ENCODE data around the gene ACADVL. TPM values are rescaled to one million over a fixed set of nuclear protein-coding genes. Genes with fewer than 3 reads are reported as not detected.

The ACADVL gene
- total and polyA plus RNA-seq, 2 of the 4 experiments (the other 2 are of a cell fraction) = 139 to 752 TPM

GRCh38 chr17:7261379-7262191 lies 41.8 kb downstream of the ACADVL start:
- in situ Hi-C loops (cut with MboI; ENCODE audit: low sequenced_read_pairs) (no loop called here), intact Hi-C loops (cut with micrococcal nuclease) (no loop called here), dilution Hi-C loops (cut with HindIII; ENCODE audit: low sequenced_read_pairs, unreplicated experiment) (no loop called here)
- Histone ChIP-seq H3K9me3 (ENCODE audit: control insufficient read depth, insufficient read depth, low read length) (no peaks in the 10 kb centered on the region), H3K4me3 (ENCODE audit: insufficient read depth, low read depth, low read length) (peak overlapping the region; percentile 37), H3K4me2 (ENCODE audit: low read depth, low read length) (peak overlapping the region; percentile 82), H2BK5ac (ENCODE audit: low read depth, low read length, poor library complexity, severe bottlenecking) (no peak overlapping the region), H3K9me1 (ENCODE audit: insufficient read depth, low read length) (peaks cover 10% of the 10 kb centered on the region), H3K27ac (ENCODE audit: insufficient read depth, low read length) (no peak overlapping the region), H3K9ac (ENCODE audit: low read depth, low read length) (no peak overlapping the region), H4K91ac (ENCODE audit: insufficient read depth, low read depth, low read length) (peak overlapping the region; percentile 37; the same call in 1 of the 2 replicates), H3K4me1 (ENCODE audit: control insufficient read depth, insufficient read depth, low read length) (peaks cover 9% of the 10 kb centered on the region), H3K4ac (ENCODE audit: low read depth, low read length) (peak overlapping the region; percentile 68), H2BK20ac (ENCODE audit: low read depth, low read length) (no peak overlapping the region), H4K8ac (ENCODE audit: low read depth in 2 of 2, low read length in 2 of 2) (peak overlapping the region; percentile 77 to 80; a peak in 3 of 4 replicates), H3K18ac (ENCODE audit: low read depth, low read length) (no peak overlapping the region), H3K27me3 (ENCODE audit: control insufficient read depth, insufficient read depth, low read length) (peaks cover 13% of the 10 kb centered on the region; the same call in 1 of the 2 replicates), H2BK120ac (ENCODE audit: low read depth, low read length) (peak overlapping the region; percentile 64), H3K23ac (ENCODE audit: low read depth, low read length) (no peak overlapping the region), H2AK5ac (ENCODE audit: low read depth, low read length) (peak overlapping the region; percentile 81), H2AFZ (replicated peaks; ENCODE audit: low read length, poor library complexity) (peak overlapping the region; percentile 87), H2BK15ac (ENCODE audit: low read depth, low read length) (no peak overlapping the region), H3K14ac (replicated peaks; ENCODE audit: low read depth, low read length) (no peak overlapping the region), H4K20me1 (ENCODE audit: insufficient read depth, low read length) (no peaks in the 10 kb centered on the region), H3K56ac (ENCODE audit: extremely low read depth, insufficient read depth, low read length) (no peak overlapping the region), H4K5ac (ENCODE audit: low read depth, low read length) (peak overlapping the region; percentile 84), H2AK9ac (replicated peaks; ENCODE audit: low read depth, low read length, poor library complexity) (peak overlapping the region; percentile 66), H3K79me1 (ENCODE audit: low read depth in 1 of 2, low read length in 2 of 2) (peaks cover 0 to 2% of the 10 kb centered on the region in 2 experiments; a peak in 1 of 4 replicates), H3K36me3 (ENCODE audit: control insufficient read depth, insufficient read depth, low read length) (peaks cover 23% of the 10 kb centered on the region)
- CTCF ChIA-PET = no interaction called here
- DNase-seq (no peak), ATAC-seq (ENCODE audit: low read depth) (peak; percentile 21)
- WGBS, 2 experiments (ENCODE audit: extremely low coverage in 2 of 2, insufficient read length in 1 of 2) = 35% methylated on average over 28 of the region's 71 CpGs; no CpG with 5 or more reads in 1 of the 2 experiments
- POLR2A ChIA-PET (ENCODE audit: unreplicated experiment) = no interaction called here
- TF ChIP-seq MAZ (IDR thresholded peaks at IDR 0.05; ENCODE audit: borderline replicate concordance, low read depth, low read length) (no peak), RFX5 (IDR thresholded peaks at IDR 0.05; ENCODE audit: low read depth, low read length) (no peak), NFE2L2 (IDR thresholded peaks at IDR 0.05; ENCODE audit: low read depth, low read length) (no peak), SMC3 (IDR thresholded peaks at IDR 0.05; ENCODE audit: low read depth, low read length) (no peak), FOS (IDR thresholded peaks at IDR 0.05; ENCODE audit: low read depth, low read length) (no peak), BHLHE40 (IDR thresholded peaks at IDR 0.05; ENCODE audit: low read depth, low read length) (no peak), POLR2A (IDR thresholded peaks at IDR 0.05; ENCODE audit: low read depth, low read length) (no peak), RAD21 (IDR thresholded peaks at IDR 0.05; ENCODE audit: low read length) (no peak), CHD1 (IDR thresholded peaks at IDR 0.05; ENCODE audit: low read depth, low read length) (no peak), ELK1 (IDR thresholded peaks at IDR 0.05; ENCODE audit: borderline replicate concordance, low read depth, low read length) (no peak), CEBPB (IDR thresholded peaks at IDR 0.05; ENCODE audit: low read depth, low read length) (no peak)
- BruUV-seq (replicated peaks) = no TSS peak

Data from IMR-90 (cell line).